IPS-11a (cell line): ENCODE results near the gene APLF.
"Not testable (repeated sequence)": the region's sequence is repeated elsewhere in the genome, so short reads cannot be mapped to it uniquely, and the experiment has no call there.

Experiments
- H3K4me3 ChIP-seq: one replicate; pipeline ENCODE4 v1.5.1; 2013; ENCODE audit warnings: low read depth, low read length, control low read depth

The APLF gene

DNA sequence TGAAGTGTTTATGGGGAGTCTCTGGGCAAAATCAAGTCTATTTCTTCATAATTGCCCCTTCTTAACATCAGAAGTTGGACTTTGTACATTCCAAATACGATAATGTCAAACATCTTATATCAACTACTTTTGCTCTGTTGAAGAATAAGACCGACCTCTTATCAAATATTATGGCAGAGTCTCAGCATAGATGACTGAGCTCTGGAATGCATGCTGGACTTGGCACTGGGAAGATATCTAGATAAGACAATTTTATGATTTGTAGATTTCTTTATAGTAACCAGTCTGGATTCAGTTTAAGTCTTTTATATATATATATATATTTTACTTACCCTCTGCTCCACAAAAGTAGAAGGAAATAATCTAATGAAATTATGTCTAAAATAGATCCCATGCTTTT is 8.2 kb downstream of the APLF start:
- no peak overlapping the region for H3K4me3 ChIP-seq

DNA sequence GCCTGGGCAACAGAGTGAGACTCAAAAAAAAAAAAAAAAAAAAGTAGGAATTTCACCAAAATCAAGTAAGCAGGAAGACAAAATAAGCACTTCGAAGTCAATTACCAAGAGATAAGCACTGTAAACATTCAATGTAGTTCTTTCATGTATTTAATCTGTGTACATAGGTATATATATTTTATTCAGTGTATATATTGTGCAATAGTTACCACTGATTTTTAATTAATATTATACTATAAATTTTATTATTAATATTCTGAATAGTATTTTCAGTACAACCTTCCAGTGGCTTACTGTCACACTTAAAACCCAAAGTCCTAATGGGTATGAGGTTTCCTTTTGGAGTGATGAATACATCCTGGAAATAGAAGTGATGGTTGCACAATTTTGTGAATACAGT is 9.1 kb downstream of the APLF start:
- no peak overlapping the region for H3K4me3 ChIP-seq

DNA sequence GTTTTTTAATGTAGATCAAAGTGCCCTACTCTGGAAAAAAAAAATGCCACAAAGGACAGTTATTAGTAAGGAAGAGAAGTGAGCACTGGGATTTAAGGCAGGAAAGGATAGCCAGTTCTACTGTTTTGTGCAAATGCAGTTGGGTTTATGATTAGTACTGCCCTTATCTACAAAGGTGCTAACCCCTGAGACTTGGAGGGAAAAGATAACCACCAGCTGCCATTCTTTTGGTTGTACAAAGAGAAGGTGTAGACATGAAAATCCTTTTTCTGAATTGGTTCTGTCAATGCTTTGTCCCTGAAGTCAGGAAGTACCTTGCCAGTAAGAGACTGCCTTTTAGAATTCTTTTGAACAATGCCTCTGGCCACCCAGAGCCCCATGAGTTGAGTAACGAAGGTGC is 11.3 kb downstream of the APLF start:
- H3K4me3 ChIP-seq: no peak overlapping the region

DNA sequence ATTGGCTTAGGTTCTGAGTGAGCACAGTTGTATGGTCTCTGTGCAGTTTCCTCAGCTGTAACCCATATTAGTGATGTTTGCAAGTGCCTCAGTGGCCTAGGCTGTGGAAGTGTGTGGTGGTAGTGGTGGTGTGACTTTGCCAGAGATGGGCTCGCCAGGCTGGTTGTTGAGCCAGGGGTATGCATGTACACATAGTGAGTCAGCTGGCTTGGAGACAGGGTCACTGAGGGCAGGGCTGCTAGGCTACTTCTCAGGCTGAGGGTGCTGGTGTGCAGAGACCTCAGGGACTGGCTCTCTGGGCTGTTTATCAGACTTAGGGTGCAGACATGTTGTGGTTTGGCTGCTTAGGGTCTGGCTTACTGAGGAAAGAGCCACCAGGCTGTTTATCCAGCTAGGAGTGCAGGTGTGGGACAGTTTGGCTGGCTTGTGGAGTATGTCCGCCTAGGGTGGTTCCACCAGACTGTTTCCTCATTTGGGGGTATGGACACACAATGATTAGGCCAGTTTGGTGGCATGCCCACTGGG is 15.0 kb downstream of the APLF start:
- H3K4me3 ChIP-seq: no peak overlapping the region

DNA sequence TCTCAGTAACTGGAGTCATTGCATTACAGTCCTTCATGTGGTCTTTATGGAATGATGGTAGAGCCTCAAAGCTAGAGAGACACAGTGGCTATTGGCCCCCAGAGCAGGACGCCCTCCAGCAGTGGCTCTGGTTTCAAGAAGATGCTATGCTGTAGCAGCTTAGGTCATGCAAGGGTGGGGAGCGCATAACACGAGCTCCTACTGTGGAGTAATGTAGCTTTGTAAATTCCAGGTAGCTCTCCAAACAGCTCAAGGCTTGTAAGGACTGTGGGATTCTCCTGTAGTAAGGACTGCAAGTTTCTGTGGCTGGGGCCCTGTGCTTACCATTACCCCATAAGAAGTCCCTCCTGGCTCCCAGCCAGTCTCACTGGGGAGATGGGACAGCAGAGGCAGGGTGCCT is 15.6 kb downstream of the APLF start:
- H3K4me3 ChIP-seq: no peak overlapping the region

DNA sequence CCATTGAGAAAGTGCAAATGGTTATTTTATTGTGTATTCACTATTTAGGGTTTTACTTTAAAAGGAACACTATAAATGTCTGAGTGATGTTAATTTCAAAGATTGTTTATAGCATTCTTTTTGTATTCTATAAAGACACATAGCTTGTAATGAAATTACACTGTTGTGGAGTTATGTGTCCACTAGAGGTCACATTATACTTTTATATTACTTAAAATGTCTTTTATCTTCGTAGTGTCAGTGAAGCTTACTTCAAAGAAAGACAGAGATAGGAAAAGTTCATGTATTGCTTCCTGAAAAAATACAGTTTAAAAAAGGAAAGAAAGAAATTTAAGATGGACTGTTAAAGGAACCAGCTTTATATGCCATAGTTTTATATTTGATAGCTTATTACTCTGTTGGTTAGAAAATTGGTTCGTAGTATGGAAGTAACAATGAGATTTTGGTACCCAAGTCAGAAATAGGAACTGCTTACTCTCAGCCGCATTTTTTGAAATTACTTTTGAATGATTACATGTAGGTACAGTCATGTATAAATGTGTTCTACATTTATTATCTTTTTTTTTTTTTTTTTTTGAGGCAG is 20.5 kb downstream of the APLF start:
- no peak overlapping the region for H3K4me3 ChIP-seq

DNA sequence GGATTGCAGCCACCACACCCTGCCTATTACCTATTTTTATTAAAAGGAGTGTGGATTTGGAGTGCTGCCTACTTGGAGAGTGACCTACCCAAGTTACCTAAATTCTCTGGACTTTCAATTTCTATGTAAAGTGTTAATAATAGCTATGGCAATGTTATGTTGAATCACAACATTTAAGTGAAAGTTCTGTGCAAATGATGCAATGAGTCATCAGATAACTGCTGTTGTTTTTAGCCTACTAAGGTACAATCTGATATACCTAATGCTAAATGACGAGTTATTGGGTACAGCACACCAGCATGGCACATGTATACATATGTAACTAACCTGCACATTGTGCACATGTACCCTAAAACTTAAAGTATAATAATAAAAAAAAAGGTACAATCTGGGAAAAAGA is 21.2 kb downstream of the APLF start:
- H3K4me3 ChIP-seq: not testable (repeated sequence)

DNA sequence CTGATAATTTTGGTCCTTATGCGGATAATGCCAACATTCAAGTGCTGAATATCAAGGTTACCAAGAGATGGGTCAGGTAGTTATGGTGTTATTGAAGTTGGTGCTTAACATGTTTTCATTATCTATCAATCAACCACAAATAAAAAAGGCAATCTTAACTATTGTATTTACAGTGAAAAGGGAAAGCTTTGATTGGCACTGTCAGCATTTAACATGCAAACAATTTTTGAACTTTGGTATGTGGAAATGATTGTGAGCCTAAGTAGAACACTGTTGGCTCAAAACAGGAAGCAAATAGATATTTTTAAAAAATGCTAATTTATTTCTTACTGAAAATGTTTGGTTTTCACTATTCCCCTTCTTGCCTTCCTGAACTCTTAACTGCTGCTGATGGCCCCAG is 21.9 kb downstream of the APLF start:
- H3K4me3 ChIP-seq: no peak overlapping the region

DNA sequence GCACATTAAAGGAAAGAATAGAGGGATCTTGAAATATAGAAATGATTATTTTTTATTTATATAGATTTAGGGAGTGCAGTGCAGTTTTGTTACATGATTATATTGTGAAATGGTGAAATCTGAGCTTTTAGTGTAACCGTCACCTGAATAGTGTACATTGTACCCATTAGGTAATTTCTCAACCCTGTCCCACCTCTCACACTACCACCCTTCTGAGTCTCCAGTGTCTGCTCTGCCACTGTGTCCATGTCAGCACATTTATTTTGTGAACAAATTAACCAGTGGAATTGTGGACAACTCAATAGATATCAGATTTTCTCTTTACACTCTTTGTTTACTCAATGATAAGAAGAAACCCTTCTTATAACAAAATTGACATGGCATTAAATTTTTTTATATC is 24.2 kb downstream of the APLF start:
- no peak overlapping the region for H3K4me3 ChIP-seq

DNA sequence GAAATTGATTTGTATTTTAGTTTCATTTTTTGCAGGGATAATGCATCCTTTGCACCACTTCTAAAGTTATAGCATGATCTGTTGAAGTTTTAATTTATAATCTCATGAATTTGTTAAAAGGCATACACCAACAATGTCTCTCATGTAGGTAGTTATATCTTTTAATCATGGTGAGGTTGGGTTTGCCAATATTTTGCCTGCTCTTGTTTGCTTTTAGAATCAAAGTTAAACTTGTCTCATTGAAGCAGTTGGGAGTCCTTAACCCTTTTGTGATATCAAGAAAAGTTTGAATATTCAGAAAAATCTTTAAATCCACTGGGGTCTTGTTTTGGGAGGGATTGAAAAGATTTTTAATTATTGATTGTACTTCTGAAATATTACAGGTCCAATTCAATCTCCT is 31.7 kb downstream of the APLF start:
- no peak overlapping the region for H3K4me3 ChIP-seq

DNA sequence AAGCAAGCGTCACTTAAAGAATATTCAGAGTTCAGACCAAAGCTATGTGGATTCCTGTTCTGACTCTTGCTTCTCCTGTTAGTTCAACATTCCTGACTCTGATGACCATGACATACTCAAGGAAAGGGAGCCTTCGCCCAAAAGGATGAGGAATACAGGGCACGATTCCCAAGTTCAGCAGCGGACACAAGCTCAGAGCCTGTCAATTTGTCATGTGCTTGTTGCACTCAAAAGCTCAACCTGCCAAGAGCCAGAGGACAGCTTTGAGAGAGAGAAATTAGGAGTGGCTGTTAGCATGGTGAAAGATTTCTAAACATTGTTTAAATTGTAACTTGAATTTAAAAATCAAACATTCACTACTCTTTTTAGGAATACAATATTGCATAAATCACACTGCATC is 33.3 kb downstream of the APLF start:
- H3K4me3 ChIP-seq: no peak overlapping the region

DNA sequence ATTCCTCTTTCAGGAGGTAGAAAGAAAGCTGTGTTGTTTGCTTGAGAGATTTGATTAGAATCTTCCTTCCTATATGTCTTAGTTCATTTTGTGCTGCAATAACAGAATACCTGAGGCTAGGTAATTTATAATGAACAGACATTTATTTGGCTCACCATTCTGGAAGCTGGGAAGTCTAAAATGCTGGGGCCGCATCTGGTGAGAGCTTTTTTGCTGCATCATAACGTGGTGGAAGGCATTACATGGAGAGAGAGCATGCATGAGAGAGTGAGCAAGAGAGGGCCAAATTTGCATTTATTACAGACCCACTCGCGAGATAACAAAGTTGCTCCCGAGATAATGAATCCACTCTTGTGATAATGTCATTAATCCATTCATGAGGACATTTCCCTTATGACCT is 34.4 kb downstream of the APLF start:
- H3K4me3 ChIP-seq: no peak overlapping the region

DNA sequence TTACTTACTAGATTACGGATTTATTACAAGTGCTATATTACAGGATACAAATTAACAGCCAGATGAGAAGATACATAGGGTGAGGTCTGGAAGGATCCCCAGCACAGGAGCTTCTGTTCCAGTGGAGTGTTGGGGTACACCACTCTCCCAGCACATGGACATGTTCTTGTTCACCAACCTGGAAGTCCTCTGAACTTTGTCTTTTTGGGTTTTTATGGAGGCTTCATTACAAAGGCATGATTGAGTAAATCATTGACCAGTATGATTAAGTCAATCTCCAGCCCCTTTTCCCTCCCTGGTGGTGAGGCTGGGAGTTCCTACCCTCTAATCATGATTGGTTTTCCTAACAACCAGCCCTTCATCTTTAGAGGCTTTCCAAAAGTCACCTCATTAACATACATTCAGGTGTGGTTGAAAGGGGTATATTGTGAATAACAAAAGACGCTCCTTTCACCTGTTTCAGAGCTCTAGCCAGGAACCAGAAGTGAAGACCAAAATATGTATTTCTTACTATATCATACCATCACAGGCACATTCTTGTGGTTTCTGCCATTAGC is 38.3 kb downstream of the APLF start:
- H3K4me3 ChIP-seq: no peak overlapping the region

DNA sequence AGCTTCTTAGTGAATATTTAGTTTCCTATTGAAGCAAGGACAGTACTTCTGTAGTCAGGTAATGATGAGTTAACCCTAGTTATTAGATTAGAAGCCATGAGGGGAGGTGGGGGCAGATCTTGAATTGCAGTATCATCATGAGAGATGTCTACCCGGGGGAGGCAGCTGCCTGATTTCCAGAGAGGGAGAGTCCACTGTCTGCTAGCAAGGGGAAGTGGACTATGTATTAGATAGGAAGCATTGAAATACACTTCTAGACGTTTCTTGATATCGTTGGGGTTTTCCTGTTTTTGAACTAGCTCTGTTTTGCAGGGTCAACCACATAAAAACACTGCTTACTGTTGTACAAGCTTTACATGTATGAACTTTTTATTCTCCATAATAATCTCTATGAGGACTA is 38.8 kb downstream of the APLF start:
- no peak overlapping the region for H3K4me3 ChIP-seq

DNA sequence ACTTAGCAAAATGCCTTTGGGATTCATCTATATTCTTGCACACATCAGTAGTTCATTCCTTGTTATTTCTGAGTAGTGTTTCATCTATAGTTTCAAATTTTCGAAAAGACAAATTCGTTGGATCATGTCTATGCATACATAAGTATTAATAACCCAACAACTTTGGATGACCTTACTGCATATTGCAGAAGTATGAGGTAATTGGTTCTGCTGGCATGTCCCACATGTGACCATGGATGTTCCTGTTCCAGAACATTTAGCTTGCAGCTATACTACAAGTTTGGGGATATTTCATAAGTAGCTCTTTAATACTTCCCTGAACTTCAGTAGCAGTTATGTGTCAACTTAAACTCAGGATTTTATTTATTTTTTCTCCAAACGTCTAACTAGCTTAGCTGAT is 44.9 kb downstream of the APLF start:
- no peak overlapping the region for H3K4me3 ChIP-seq

DNA sequence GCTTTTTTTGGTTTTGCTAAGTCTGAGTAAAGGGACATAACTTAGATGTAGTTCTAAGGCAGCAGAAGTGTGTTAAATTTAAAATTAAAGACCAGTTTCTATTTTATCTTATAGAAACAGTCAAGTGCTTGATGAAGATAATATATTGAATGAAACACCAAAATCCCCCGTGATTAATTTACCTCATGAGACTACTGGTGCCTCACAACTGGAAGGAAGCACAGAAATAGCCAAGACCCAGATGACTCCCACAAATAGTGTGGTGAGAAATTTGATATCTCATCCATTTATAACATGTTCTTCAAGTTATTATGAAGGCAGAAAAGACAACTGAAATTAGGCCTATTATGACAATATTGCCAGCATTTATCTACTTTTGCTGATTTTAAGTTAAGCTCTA is 45.6 kb downstream of the APLF start:
- no peak overlapping the region for H3K4me3 ChIP-seq

DNA sequence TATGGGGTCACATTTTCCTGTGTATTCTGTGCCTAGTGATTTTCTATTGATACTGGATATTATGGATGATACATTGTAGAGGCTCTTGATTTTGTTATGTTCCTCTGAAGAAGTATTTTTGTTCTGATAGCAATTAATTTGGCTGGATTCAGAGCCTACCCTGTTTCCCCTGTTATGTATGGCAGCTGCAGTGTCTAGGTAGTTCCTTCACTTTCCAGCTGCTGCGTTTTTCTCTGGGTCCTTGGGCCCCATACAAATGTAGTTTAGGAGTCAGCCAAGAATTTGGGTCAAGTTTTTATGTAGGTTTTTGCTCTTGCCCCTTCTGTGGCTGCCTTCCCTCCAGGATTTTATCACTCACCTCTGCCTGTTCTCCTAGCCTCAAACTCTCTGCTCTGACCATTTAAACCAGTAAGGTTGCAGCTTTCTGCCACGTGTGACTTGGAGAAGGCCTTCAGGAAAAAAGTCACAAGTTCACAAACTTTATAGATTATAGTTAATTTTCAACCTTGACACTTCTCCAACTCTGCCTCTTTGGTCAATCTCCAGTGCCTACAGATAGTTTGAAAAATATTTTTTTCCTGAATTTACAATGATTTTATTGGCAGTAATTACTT is 47.0 kb downstream of the APLF start:
- no peak overlapping the region for H3K4me3 ChIP-seq

DNA sequence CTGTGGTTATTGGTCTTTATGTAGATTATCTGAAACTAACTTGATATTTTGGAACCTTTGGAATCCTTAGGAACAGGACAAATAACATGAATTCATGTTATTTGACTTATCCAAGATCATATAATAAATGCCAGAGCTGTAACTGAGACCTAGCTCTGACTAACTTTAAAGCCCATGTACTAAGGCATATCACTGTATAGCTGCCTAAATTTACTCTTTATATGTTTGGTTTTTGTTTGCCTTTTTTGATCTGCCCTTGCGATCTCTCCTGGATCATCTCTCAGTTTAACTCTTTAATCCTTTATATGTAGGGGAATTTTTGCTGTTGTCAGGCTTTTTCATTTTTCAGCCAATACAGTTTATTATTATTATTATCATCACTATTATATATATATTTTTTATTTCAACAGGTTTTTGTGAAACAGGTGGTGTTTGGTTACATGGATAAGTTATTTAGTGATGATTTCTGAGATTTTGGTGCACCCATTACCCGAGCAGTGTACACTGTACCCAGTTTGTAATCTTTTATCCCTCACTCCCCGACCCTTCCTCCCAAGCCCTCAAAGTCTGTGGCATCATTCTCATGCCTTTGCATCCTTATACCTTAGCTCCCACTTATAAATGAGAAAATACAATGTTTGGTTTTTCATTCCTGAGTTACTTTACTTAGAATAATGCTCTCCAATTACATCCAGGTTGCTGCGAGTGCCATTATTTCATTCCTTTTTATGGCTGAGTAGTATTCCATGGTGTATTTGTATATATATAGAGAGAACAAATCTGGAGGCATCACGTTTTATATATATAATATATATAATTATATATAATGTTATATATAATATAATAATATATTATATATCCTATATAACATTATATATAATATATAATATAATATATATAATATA is 48.9 kb downstream of the APLF start:
- no peak overlapping the region for H3K4me3 ChIP-seq

DNA sequence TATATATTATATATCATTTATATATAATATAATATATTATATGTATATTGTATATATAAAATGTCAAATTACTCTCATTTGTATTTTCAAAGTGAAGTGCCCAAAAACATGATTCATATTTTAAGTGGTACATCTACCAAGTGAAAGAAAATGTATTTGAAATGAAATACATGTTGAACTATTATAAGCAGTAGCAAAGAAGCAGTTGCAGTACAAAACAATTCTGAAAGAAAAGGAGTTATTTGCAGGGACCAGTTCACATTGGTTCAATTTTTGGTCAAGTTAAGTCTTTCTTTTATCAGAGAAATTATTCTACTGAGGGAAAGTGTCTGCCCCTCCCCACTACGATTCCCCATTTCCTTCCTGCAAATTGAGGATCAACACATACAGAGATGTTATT is 51.9 kb downstream of the APLF start:
- no peak overlapping the region for H3K4me3 ChIP-seq

DNA sequence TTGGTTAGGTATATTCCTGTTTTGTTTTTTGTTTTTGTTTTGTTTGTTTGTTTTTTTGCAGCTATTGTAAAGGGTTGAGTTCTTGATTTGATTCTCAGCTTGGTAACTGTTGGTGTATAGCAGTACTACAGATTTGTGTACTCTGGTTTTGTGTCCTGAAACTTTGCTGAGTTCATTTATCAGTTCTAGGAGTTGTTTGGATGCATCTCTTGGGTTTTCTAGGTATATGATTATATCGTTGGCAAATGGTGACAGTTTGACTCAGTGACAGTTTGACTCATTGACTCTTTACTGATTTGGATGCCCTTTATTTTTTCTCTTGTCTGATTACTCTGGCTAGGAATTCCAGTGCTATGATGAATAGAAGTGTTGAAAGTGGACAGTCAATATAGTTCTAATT is 53.7 kb downstream of the APLF start:
- no peak overlapping the region for H3K4me3 ChIP-seq

DNA sequence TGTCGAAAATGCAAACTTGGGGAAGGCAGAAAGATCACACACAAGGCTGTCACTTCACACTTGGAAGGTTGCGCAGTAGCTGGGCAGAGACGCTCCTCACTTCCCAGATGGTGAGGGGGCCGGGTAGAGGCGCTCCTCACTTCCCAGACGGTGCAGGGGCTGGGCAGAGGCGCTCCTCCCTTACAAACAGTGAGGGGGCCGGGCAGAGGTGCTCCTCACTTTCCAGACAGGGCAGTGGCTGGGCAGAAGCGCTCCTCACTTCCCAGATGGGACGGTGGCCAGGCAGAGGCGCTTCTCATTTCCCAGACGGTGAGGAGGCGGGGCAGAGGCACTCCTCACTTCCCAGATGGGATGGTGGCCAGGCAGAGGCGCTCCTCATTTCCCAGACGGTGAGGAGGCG is 59.6 kb downstream of the APLF start:
- not testable (repeated sequence) for H3K4me3 ChIP-seq
